SK-N-SH (cell line): Measurements from ENCODE around the gene SAT2. TPM values are rescaled to one million over a fixed set of nuclear protein-coding genes. Genes with fewer than 3 reads are reported as not detected.

ENCODE experiments used
- CTCF ChIA-PET: fragments of 300-600, 350-600 bp; formaldehyde crosslinking; extraction: SDS; loops from one replicate; lab custom pipeline; 2021; lab: Yijun Ruan, JAX
- POLR2A ChIA-PET: fragments of 350-600 bp; sonication (Branson Sonifier 250); formaldehyde crosslinking; extraction: SDS; loops from one replicate; lab custom pipeline; 2020; ENCODE audit warnings: antibody characterized with exemption, inconsistent platforms; lab: Yijun Ruan, JAX
- DNase-seq: peaks from one replicate; pipeline ENCODE4 v3.0.0; 2012
- H2AFZ ChIP-seq: fragments of 200-600 bp; sonication (generic); 2 replicates; pipeline ENCODE4 v1.8.1; 2016; ENCODE audit warnings: antibody characterized with exemption, mild to moderate bottlenecking, low read depth
- H3F3A ChIP-seq: fragments of 200-600 bp; sonication (generic); replicated peaks from 2 replicates; pipeline ENCODE3; 2016; ENCODE audit warnings: antibody characterized with exemption, mild to moderate bottlenecking; ENCODE audit not compliant: insufficient read depth
- H3K27ac ChIP-seq, 2 experiments: fragments of 200-500 bp in 1 of 2; fragments of 200-600 bp in 1 of 2; sonication (Bioruptor generic) in 1 of 2; sonication (generic), shearing (Covaris generic) in 1 of 2; 2 replicates each; pipeline versions ENCODE4 v1.5.1 to v1.6.1; 2014 to 2016; ENCODE audit warnings: low read depth in 2 of 2, inconsistent platforms in 1 of 2, low read length in 1 of 2, mild to moderate bottlenecking in 1 of 2, mixed read lengths in 1 of 2
- H3K27me3 ChIP-seq: fragments of 200-600 bp; sonication (generic), shearing (Covaris generic); 2 replicates; pipeline ENCODE4 v1.6.1; 2016; ENCODE audit warnings: mixed run types; ENCODE audit not compliant: insufficient read depth
- H3K36me3 ChIP-seq, 2 experiments: fragments of 200-500 bp in 1 of 2; fragments of 200-600 bp in 1 of 2; sonication (Bioruptor generic) in 1 of 2; sonication (generic) in 1 of 2; replicated peaks in 1 of 2; 2 replicates each; pipeline versions ENCODE3 to v1.5.1; 2014 to 2016; ENCODE audit warnings: low read length in 1 of 2, mild to moderate bottlenecking in 1 of 2; ENCODE audit not compliant: insufficient read depth in 2 of 2, control insufficient read depth in 1 of 2
- H3K4me1 ChIP-seq, 2 experiments: fragments of 200-500 bp in 1 of 2; fragments of 200-600 bp in 1 of 2; sonication (Bioruptor generic) in 1 of 2; sonication (generic), shearing (Covaris generic) in 1 of 2; 2 replicates each; pipeline versions ENCODE4 v1.5.1 to v1.6.1; 2014 to 2016; ENCODE audit warnings: low read depth in 1 of 2, low read length in 1 of 2, mixed run types in 1 of 2; ENCODE audit not compliant: insufficient read depth in 2 of 2, control insufficient read depth in 1 of 2
- H3K4me2 ChIP-seq: fragments of 200-600 bp; sonication (generic), shearing (Covaris generic); 2 replicates; pipeline ENCODE4 v1.6.1; 2017; ENCODE audit warnings: mixed run types
- H3K4me3 ChIP-seq, 2 experiments: fragments of 200-500 bp in 1 of 2; fragments of 200-600 bp in 1 of 2; sonication (Bioruptor generic) in 1 of 2; sonication (generic), shearing (Covaris generic) in 1 of 2; 2 replicates each; pipeline versions ENCODE4 v1.5.1 to v1.8.1; 2014 to 2016; ENCODE audit warnings: low read depth in 2 of 2, inconsistent platforms in 1 of 2, low read length in 1 of 2, mild to moderate bottlenecking in 1 of 2, mixed read lengths in 1 of 2, moderate library complexity in 1 of 2
- H3K79me2 ChIP-seq: fragments of 200-600 bp; sonication (generic); 2 replicates; pipeline ENCODE4 v1.8.1; 2017; ENCODE audit warnings: mild to moderate bottlenecking; ENCODE audit not compliant: insufficient read depth
- H3K9ac ChIP-seq: fragments of 200-600 bp; sonication (generic); 2 replicates; pipeline ENCODE4 v1.6.1; 2017; ENCODE audit warnings: mixed run types
- H3K9me2 ChIP-seq: fragments of 200-600 bp; sonication (generic); 2 replicates; pipeline ENCODE4 v1.6.1; 2017; ENCODE audit warnings: mixed run types
- H3K9me3 ChIP-seq: fragments of 200-600 bp; sonication (generic); 2 replicates; pipeline ENCODE4 v1.6.1; 2017; ENCODE audit warnings: mixed run types, mild to moderate bottlenecking, moderate library complexity
- H4K20me1 ChIP-seq: fragments of 200-600 bp; sonication (generic); 2 replicates; pipeline ENCODE4 v1.6.1; 2017; ENCODE audit warnings: mild to moderate bottlenecking, mixed run types; ENCODE audit not compliant: insufficient read depth
- CHD2 ChIP-seq: fragments of 150-350 bp; IDR thresholded peaks from 2 replicates; pipeline ENCODE4 v1.6.1; 2018; ENCODE audit warnings: low read length; ENCODE audit not compliant: partially characterized antibody
- CTCF ChIP-seq: fragments of 200-600 bp; sonication (generic); IDR thresholded peaks from 2 replicates; pipeline ENCODE4 v1.6.1; 2017; ENCODE audit warnings: antibody characterized with exemption, mild to moderate bottlenecking, moderate library complexity
- ELF1 ChIP-seq: IDR thresholded peaks from 2 replicates; pipeline ENCODE4 v1.4.0; 2012
- EP300 ChIP-seq, 2 experiments: IDR thresholded peaks; 2 replicates each; pipeline versions ENCODE4 v1.4.0 to v1.6.1; 2012; ENCODE audit warnings: borderline replicate concordance in 1 of 2, low read depth in 1 of 2, low read length in 1 of 2
- EZH2phosphoT487 ChIP-seq: fragments of 200-600 bp; sonication (generic); IDR thresholded peaks from 2 replicates; pipeline ENCODE4 v1.6.1; 2017; ENCODE audit warnings: low read depth, mixed run types, mild to moderate bottlenecking, antibody characterized with exemption, moderate library complexity, borderline replicate concordance
- FOXJ3 ChIP-seq: sonication (generic); formaldehyde crosslinking; IDR thresholded peaks from 2 replicates; pipeline ENCODE4 v1.5.1; 2020; ENCODE audit warnings: mild to moderate bottlenecking, missing genetic modification reagents
- GABPA ChIP-seq: IDR thresholded peaks from 2 replicates; pipeline ENCODE4 v1.4.0; 2012; ENCODE audit warnings: low read depth, mild to moderate bottlenecking
- GATA2 ChIP-seq: sonication (generic); formaldehyde crosslinking; IDR thresholded peaks from 2 replicates; pipeline ENCODE4 v1.5.0; 2020; ENCODE audit warnings: mild to moderate bottlenecking, missing genetic modification reagents
- IRF3 ChIP-seq: fragments of 150-350 bp; IDR thresholded peaks from 2 replicates; pipeline ENCODE4 v1.6.1; 2016; ENCODE audit warnings: mild to moderate bottlenecking, low read depth, low read length
- JUND ChIP-seq: IDR thresholded peaks from 2 replicates; pipeline ENCODE4 v1.4.0; 2012
- MEF2A ChIP-seq: IDR thresholded peaks from 2 replicates; pipeline ENCODE4 v1.4.0; 2012; ENCODE audit warnings: low read depth, borderline replicate concordance
- NFIC ChIP-seq: IDR thresholded peaks from 2 replicates; pipeline ENCODE4 v1.4.0; 2012; ENCODE audit warnings: borderline replicate concordance
- NRF1 ChIP-seq: IDR thresholded peaks from 2 replicates; pipeline ENCODE4 v1.6.1; 2012; ENCODE audit warnings: low read depth, mild to moderate bottlenecking, low read length
- PBX3 ChIP-seq: IDR thresholded peaks from 2 replicates; pipeline ENCODE4; 2012
- POLR2AphosphoS5 ChIP-seq: IDR thresholded peaks from 2 replicates; pipeline ENCODE4 v1.6.1; 2012; ENCODE audit warnings: low read depth, low read length
- RAD21 ChIP-seq: IDR thresholded peaks from 2 replicates; pipeline ENCODE4 v1.6.1; 2012; ENCODE audit warnings: mild to moderate bottlenecking, low read length
- SIN3A ChIP-seq: IDR thresholded peaks from 2 replicates; pipeline ENCODE4 v1.6.1; 2012; ENCODE audit warnings: low read depth, mild to moderate bottlenecking, low read length, moderate library complexity, borderline replicate concordance
- TAF1 ChIP-seq: IDR thresholded peaks from 2 replicates; pipeline ENCODE4 v1.6.1; 2012; ENCODE audit warnings: low read depth, mild to moderate bottlenecking, low read length, moderate library complexity, borderline replicate concordance
- TEAD4 ChIP-seq: IDR thresholded peaks from 2 replicates; pipeline ENCODE4 v1.4.0; 2012; ENCODE audit warnings: mild to moderate bottlenecking, borderline replicate concordance; ENCODE audit not compliant: insufficient read depth
- YY1 ChIP-seq: IDR thresholded peaks from 2 replicates; pipeline ENCODE4 v1.4.0; 2012; ENCODE audit warnings: low read depth, mild to moderate bottlenecking
- WGBS: methylation state at CpG from one replicate; pipeline ENCODE4 v1.1.6; 2017; ENCODE audit warnings: low lambda C conversion rate; 5-methylcytosine and 5-hydroxymethylcytosine counted together
- polyA plus RNA-seq, 3 experiments: library from polyadenylated mRNA; depleted of rRNA; stranded (reverse); fragments of >200 nt; gene quantifications; 2 replicates each; pipeline ENCODE4 v1.2.3, GENCODE V29; 2012

The SAT2 gene
- polyA plus RNA-seq, 1 of the 3 experiments (the other 2 are of a cell fraction) = 43.1 TPM

- TF ChIP-seq CTCF (peak; percentile 67), POLR2AphosphoS5 (no peak), IRF3 (no peak), JUND (no peak), ELF1 (no peak), NFIC (no peak), MEF2A (no peak), TAF1 (no peak), RAD21 (peak; percentile 87)
Measured at GRCh38 chr17:7634384-7634783, 6.8 kb upstream of the SAT2 start (continued).

GRCh38 chr17:7633093-7633492, 5.5 kb upstream of the SAT2 start:
- H3K27ac ChIP-seq = no peak overlapping the region
- H3K36me3 ChIP-seq = no peaks in the 10 kb centered on the region
- no peak overlapping the region for H3K4me2 ChIP-seq
- H3K4me1 ChIP-seq = peaks cover 0 to 10% of the 10 kb centered on the region in 2 experiments; a peak in 1 of 4 replicates
- no peaks in the 10 kb centered on the region for H4K20me1 ChIP-seq
- WGBS = 78% methylated on average over 2 of the region's 2 CpGs
- H3K4me3 ChIP-seq = no peak overlapping the region
- H3K9ac ChIP-seq = no peak overlapping the region
- no peaks in the 10 kb centered on the region for H3K27me3 ChIP-seq
- H3K9me2 ChIP-seq = no peaks in the 10 kb centered on the region
- H2AFZ ChIP-seq = no peak overlapping the region
- no peaks in the 10 kb centered on the region for H3K9me3 ChIP-seq
- no peaks in the 10 kb centered on the region for H3K79me2 ChIP-seq
- no peak for DNase-seq
- H3F3A ChIP-seq = no peaks in the 10 kb centered on the region
- ChIA-PET POLR2A (interaction anchor here (0.8 to 4.6 kb wide), 2 partner anchors 54 to 59 kb away, joined by 7 to 31 read pairs; partner anchors contain the start of genes TP53 and WRAP53), CTCF (interaction anchor here (0.6 to 11.8 kb wide), 13 partner anchors 10 to 293 kb away, joined by 3 to 166 read pairs (median 3); partner anchors contain the start of genes ATP1B2, DNAH2, EFNB3 and TP53)
- TF ChIP-seq TEAD4 = no peak
- no peak for TF ChIP-seq CTCF
- no peak for TF ChIP-seq IRF3
- no peak for TF ChIP-seq EZH2phosphoT487
- no peak for TF ChIP-seq JUND
- TF ChIP-seq CHD2 = no peak
- no peak for TF ChIP-seq PBX3
- TF ChIP-seq POLR2AphosphoS5 = no peak
- no peak for TF ChIP-seq GABPA
- TF ChIP-seq GATA2 (CRISPR knock-in tag) = no peak
- TF ChIP-seq FOXJ3 = no peak
- no peak for TF ChIP-seq ELF1
- no peak for TF ChIP-seq EP300 (IDR thresholded peaks at IDR 0.05; ENCODE audit: borderline replicate concordance in 1 of 2, low read depth in 1 of 2, low read length in 1 of 2)
- TF ChIP-seq SIN3A = no peak
- TF ChIP-seq NRF1 = no peak
- no peak for TF ChIP-seq YY1
